ENCODE measurements around the gene GIPC1.

The GIPC1 gene

GRCh38 chr19:14492756-14493337 is 3.1 kb downstream of the GIPC1 start:
- no peak overlapping the region for H3K27ac ChIP-seq
- TF ChIP-seq CTCF (IDR thresholded peaks at IDR 0.05) = no peak
- DNase-seq (ENCODE audit: low spot score) = no peak
- no peak overlapping the region for H3K4me3 ChIP-seq

- Histone ChIP-seq H3K4me3 (no peak overlapping the region), H3K27ac (no peak overlapping the region)
- no peak for TF ChIP-seq CTCF (IDR thresholded peaks at IDR 0.05)
- DNase-seq (ENCODE audit: low spot score) = no peak
Observed at GRCh38 chr19:14487370-14488125, 8.4 kb downstream of the GIPC1 start.

GRCh38 chr19:14482172-14482941 is 13.6 kb downstream of the GIPC1 start:
- no peak for TF ChIP-seq CTCF (IDR thresholded peaks at IDR 0.05)
- no peak for DNase-seq (ENCODE audit: low spot score)
- Histone ChIP-seq H3K4me3 (no peak overlapping the region), H3K27ac (no peak overlapping the region)

GRCh38 chr19:14480700-14481079 is 15.2 kb downstream of the GIPC1 start:
- Histone ChIP-seq H3K27ac (no peak overlapping the region), H3K4me3 (no peak overlapping the region)
- no peak for TF ChIP-seq CTCF (IDR thresholded peaks at IDR 0.05)
- DNase-seq (ENCODE audit: low spot score) = no peak

- Histone ChIP-seq H3K27ac (no peak overlapping the region), H3K4me3 (no peak overlapping the region)
- peak; percentile 70 for TF ChIP-seq CTCF (IDR thresholded peaks at IDR 0.05)
- no peak for DNase-seq (ENCODE audit: low spot score)
Observed at GRCh38 chr19:14479975-14480699, 15.8 kb downstream of the GIPC1 start.

GRCh38 chr19:14479309-14479974 is 16.5 kb downstream of the GIPC1 start:
- DNase-seq (ENCODE audit: low spot score) = no peak
- TF ChIP-seq CTCF (IDR thresholded peaks at IDR 0.05) = no peak
- Histone ChIP-seq H3K27ac (no peak overlapping the region), H3K4me3 (no peak overlapping the region)
